Mucosa of stomach (tissue), 1 donor: ENCODE results near the gene NLRP12.
"Not testable (repeated sequence)": the region's sequence is repeated elsewhere in the genome, so short reads cannot be mapped to it uniquely, and the experiment has no call there.

Experiments
- H3K27me3 ChIP-seq: one replicate; pipeline ENCODE4 v1.7.0; 2013; ENCODE audit warnings: mild to moderate bottlenecking, low read length; ENCODE audit not compliant: control insufficient read depth, insufficient read depth
- H3K36me3 ChIP-seq: one replicate; pipeline ENCODE4 v1.7.0; 2013; ENCODE audit warnings: low read length; ENCODE audit not compliant: control insufficient read depth, insufficient read depth
- H3K4me1 ChIP-seq: one replicate; pipeline ENCODE4 v1.7.0; 2013; ENCODE audit warnings: mild to moderate bottlenecking, low read length; ENCODE audit not compliant: control insufficient read depth, insufficient read depth
- H3K4me3 ChIP-seq: one replicate; pipeline ENCODE4 v1.7.0; 2013; ENCODE audit warnings: low read length
- H3K9ac ChIP-seq: one replicate; pipeline ENCODE4 v1.7.0; 2013; ENCODE audit warnings: mild to moderate bottlenecking, low read length, moderate library complexity
- H3K9me3 ChIP-seq: one replicate; pipeline ENCODE4 v1.7.0; 2013; ENCODE audit warnings: mild to moderate bottlenecking, low read length, moderate library complexity; ENCODE audit not compliant: control insufficient read depth
- donor health status: Pancreatic carcinoma.

NLRP12 gene, protein sequence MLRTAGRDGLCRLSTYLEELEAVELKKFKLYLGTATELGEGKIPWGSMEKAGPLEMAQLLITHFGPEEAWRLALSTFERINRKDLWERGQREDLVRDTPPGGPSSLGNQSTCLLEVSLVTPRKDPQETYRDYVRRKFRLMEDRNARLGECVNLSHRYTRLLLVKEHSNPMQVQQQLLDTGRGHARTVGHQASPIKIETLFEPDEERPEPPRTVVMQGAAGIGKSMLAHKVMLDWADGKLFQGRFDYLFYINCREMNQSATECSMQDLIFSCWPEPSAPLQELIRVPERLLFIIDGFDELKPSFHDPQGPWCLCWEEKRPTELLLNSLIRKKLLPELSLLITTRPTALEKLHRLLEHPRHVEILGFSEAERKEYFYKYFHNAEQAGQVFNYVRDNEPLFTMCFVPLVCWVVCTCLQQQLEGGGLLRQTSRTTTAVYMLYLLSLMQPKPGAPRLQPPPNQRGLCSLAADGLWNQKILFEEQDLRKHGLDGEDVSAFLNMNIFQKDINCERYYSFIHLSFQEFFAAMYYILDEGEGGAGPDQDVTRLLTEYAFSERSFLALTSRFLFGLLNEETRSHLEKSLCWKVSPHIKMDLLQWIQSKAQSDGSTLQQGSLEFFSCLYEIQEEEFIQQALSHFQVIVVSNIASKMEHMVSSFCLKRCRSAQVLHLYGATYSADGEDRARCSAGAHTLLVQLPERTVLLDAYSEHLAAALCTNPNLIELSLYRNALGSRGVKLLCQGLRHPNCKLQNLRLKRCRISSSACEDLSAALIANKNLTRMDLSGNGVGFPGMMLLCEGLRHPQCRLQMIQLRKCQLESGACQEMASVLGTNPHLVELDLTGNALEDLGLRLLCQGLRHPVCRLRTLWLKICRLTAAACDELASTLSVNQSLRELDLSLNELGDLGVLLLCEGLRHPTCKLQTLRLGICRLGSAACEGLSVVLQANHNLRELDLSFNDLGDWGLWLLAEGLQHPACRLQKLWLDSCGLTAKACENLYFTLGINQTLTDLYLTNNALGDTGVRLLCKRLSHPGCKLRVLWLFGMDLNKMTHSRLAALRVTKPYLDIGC

DNA sequence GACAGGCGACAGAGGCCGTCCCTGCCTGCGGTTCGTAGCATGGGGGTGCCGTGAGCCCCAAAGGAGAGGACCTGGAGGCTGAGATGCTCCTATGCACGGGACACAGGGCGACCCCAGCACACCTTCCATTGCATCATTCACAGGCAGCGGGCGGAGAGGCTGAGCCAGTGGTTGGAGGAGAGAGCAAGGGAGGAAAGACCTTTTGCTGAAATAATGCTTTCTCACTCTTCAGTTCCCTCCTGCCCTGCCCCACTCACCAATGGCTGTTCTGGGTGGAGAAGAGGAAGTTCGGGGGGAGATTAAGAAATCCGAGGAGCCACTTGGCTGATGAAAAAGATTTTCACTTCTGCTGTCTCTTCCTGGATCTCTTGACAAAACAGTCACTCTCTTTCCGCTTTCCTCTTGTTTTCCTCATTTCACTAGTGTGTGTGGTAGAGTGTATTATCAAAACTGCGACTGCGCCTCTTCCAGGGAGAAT is at the start of gene NLRP12:
Gene NLRP12, minus strand, starts transcription at position 181 of the 478 bp plus-strand sequence. Its CDS starts 140 bp downstream, at position 41.
- H3K36me3 ChIP-seq: no peaks in the 10 kb centered on the region
- H3K9me3 ChIP-seq: no peaks in the 10 kb centered on the region
- H3K4me3 ChIP-seq: no peak within 1 kb of the TSS
- no peaks in the 10 kb centered on the region for H3K4me1 ChIP-seq
- no peaks in the 10 kb centered on the region for H3K27me3 ChIP-seq
- H3K9ac ChIP-seq: no peak within 1 kb of the TSS

DNA sequence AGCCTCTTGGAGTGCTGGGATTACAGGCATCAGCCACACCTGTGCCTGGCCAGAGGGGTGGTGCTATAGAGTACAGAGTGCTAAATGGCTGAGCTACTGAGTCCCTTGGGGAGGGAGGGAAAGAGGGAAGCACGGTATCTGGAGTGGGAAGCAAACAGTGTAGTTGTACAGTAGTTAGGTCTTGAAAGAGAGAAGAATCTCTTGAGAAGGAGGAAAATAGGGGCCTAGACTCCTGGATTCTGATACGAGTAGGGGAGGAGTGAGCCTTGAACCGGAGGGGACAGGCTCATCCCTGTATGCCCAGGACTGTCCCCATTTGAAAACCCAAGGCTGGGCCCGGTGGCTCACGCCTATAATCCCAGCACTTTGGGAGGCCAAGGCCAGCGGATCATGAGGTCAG is 48.6 kb upstream of the NLRP12 start:
- Histone ChIP-seq H3K9me3 (no peaks in the 10 kb centered on the region), H3K4me1 (peaks cover 24% of the 10 kb centered on the region), H3K36me3 (peaks cover 5% of the 10 kb centered on the region), H3K4me3 (no peak overlapping the region), H3K27me3 (no peaks in the 10 kb centered on the region), H3K9ac (no peak overlapping the region)

DNA sequence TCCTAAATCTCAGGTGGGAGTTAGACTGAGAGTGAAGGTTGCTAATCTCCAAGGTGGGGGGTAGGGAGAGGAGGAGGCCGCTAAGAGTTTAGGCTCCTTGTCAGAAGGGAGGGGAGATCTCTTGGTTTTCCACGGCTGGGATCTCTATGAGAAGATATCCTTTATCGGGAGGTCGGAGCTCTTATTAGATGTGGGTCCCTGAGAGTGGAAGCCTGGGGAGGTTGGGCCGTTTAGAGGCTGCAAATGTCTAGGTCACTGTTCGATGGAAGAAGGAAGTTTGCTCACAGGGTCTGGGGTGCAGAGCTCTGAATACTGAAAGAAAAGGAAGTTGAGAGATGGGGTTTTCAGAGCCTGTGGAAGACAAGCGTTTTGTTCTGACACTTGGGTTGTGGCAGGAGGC is 47.3 kb upstream of the NLRP12 start:
- no peaks in the 10 kb centered on the region for H3K27me3 ChIP-seq
- no peak overlapping the region for H3K9ac ChIP-seq
- no peak overlapping the region for H3K4me3 ChIP-seq
- peaks cover 34% of the 10 kb centered on the region for H3K4me1 ChIP-seq
- peaks cover 5% of the 10 kb centered on the region for H3K36me3 ChIP-seq
- no peaks in the 10 kb centered on the region for H3K9me3 ChIP-seq

DNA sequence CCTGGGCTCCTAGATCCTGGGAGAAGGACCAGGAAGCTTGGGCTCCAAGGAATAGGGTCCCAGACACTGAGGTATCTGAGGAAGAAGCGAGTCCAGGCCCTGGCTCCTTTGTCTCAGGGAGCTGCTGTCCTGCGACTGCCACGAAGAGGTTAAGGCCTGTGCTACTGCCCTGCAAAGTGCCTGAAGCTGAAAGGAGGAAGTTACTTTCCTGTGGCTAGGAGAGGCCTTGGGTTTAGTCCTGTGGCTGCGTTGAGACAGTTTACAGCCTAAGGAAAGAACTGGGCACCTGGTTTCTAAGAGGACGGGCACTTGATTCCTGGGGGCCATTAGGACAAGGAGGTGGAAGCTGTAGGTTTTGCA is 46.4 kb upstream of the NLRP12 start:
- peaks cover 44% of the 10 kb centered on the region for H3K4me1 ChIP-seq
- H3K9ac ChIP-seq: peak overlapping the region; percentile 61
- no peaks in the 10 kb centered on the region for H3K9me3 ChIP-seq
- H3K36me3 ChIP-seq: peaks cover 5% of the 10 kb centered on the region
- H3K27me3 ChIP-seq: no peaks in the 10 kb centered on the region
- H3K4me3 ChIP-seq: peak overlapping the region; percentile 22

DNA sequence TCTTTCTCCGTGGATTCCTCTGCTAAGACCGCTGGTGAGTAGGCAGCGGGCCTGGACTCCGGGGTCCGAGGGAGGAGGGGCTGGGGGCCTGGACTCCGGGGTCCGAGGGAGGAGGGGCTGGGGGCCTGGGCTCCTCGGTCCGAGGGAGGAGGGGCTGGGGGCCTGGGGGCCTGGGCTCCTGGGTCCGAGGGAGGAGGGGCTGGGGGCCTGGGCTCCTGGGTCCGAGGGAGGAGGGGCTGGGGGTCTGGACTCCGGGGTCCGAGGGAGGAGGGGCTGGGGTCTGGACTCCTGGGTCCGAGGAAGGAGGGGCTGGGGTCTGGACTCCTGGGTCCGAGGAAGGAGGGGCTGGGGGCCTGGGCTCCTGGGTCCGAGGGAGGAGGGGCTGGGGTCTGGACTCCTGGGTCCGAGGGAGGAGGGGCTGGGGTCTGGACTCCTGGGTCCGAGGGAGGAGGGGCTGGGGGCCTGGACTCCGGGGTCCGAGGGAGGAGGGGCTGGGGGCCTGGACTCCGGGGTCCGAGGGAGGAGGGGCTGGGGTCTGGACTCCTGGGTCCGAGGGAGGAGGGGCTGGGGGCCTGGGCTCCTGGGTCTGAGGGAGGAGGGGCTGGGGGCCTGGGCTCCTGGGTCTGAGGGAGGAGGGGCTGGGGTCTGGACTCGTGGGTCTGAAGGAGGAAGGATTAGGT is 45.8 kb upstream of the NLRP12 start:
- H3K4me3 ChIP-seq: peak overlapping the region; percentile 78
- H3K9ac ChIP-seq: peak overlapping the region; percentile 94
- peaks cover 48% of the 10 kb centered on the region for H3K4me1 ChIP-seq
- H3K36me3 ChIP-seq, H3K27me3 ChIP-seq, H3K9me3 ChIP-seq: not testable (repeated sequence)

DNA sequence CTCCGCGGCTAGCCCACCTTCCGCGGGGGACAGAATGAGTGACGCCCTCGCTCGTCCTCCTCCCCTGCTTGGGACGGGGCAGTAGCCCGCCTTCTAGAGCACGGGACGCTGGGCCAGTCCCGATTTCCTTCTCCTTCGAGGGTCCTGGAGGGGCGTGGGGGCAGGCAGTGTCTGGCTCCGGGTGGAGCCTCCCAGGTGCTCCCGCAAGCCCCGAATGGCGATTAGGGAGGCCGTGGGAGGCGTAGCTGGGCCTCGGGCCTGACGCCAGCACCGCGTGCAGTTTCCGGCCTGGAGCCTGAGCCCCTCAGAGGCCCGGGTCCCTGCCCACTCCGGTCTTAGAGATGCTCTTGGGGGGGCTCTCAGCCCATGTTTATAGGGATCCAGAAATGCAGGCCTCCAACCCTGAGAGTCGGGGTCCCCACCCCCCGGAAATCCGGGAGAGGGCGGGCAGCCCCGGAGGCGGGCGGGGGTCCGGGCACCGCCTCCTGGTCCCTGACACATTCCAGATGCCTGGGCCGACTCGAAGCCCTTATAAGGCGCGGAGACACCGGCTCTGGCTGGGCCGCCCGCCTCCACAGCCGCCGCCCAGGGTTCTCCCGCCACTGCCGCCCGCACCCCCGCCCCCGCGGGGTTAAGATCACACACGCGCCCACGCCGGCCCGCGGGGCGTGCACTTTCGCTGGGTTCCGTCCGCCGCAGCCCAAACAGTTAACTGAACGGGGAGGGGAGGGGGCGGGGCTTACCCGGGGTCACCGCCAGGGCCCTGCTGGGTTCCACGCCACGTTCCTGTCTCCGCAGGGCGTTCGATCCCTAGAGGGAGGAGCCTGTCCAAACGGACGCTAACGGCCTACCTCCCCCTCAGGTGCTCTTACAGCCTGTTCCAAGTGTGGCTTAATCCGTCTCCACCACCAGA is 45.0 kb upstream of the NLRP12 start:
- H3K36me3 ChIP-seq: peaks cover 2% of the 10 kb centered on the region
- peaks cover 56% of the 10 kb centered on the region for H3K4me1 ChIP-seq
- H3K9me3 ChIP-seq: no peaks in the 10 kb centered on the region
- peak overlapping the region; percentile 94 for H3K9ac ChIP-seq
- peak overlapping the region; percentile 78 for H3K4me3 ChIP-seq
- no peaks in the 10 kb centered on the region for H3K27me3 ChIP-seq

DNA sequence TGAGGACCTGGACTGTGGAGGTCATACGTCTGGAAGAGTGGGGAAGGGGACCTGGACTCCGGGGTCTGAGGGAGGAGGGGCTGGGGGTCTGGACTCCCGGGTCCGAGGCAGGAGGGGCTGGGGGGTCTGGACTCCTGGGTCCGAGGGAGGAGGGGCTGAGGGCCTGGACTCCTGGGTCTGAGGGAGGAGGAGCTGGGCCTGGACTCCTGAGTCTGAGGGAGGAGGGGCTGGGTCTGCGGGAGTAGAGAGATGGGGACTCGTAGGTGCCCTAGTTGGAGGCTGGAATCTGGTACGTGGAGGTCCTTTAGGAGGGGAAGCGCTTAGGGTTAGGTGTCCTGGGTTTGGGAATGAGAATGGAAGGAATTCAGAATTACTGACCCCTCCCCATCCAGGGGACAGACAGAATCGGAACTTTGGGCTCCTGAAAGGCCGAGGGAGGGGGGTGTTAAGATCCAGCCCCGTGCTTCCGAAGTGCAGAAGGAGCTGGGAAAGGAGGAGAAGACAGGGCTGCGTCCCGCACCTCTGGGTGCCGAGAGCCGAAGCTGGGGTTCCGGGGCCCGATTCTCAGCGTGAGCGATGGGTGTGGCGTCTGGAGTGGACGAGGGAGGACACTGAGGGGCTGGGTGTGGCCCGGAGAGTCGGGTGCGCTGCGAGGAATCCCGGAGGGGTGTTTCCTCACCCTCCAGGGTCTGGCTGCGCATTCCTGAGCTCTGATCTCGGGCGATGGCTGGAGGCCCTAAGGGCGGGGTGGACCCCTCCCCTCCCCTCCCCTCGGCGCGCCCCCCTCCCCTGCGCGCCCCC is 44.2 kb upstream of the NLRP12 start:
- H3K27me3 ChIP-seq: no peaks in the 10 kb centered on the region
- no peaks in the 10 kb centered on the region for H3K9me3 ChIP-seq
- H3K4me3 ChIP-seq: peak overlapping the region; percentile 78
- H3K36me3 ChIP-seq: no peaks in the 10 kb centered on the region
- peak overlapping the region; percentile 94 for H3K9ac ChIP-seq
- peaks cover 57% of the 10 kb centered on the region for H3K4me1 ChIP-seq

DNA sequence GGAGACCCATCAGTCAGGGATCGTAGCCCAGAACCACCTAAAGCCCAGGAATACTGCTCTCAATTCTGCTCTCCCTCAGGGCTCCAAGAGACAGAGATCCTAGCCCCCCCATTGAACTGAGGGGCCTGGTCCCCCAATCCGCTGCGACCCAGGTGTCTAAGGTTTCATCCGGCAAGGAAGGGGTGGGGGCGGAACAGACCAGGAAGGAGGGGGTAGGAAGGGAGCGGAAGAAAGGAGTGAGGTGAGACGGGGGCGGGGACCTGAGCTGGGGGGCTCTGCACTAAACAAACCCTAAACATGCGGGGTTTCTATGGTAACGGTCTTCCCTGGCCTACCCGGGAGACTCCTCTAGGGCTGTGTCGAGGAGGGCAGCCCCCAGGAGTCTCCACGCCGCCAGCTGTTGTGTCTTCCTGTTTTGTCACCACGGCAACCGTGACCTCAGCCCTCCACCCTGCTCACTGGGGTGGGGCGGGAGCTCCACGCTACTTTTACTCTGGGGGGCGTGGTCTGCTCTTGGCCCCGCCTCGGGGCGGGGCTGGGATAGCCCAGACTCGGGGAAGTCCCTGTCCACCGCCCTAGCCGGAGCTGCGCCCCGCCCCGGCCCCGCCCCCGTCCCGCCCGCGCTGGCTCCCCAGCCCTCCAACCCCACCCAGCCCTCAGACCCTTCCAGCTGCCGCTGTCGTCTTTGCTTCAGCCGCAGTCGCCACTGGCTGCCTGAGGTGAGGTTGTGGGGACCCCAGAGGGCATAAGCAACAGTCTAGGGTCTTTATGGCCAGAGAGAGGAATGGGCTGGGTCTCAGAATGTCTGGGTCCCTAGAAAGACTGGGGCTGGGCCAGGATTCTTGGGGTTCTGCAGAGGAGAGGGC is 43.3 kb upstream of the NLRP12 start, which contains the start of gene MYADM:
Gene MYADM, plus strand, starts transcription at position 659 of the 866 bp plus-strand sequence. CDS start 5,647 bp downstream, outside the sequence.
- Histone ChIP-seq H3K27me3 (no peaks in the 10 kb centered on the region), H3K4me1 (peaks cover 53% of the 10 kb centered on the region)

DNA sequence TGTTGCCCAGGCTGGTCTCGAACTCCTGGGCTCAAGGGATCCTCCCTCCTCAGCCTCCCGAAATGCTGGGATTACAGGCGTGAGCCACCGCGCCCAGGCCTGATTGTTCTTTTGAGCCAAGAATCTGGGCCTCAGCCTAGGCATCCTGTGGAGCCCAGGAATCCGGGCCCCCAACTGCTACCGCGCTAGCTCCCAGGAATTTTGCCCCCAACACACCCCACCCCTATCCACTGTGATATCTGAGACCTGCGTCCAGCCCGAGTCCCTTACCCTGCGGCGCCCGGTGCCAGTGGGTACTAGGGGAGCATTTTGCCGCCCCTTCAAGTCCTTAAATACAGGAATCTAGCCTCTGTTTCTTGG is 42.7 kb upstream of the NLRP12 start:
- Histone ChIP-seq H3K36me3 (no peaks in the 10 kb centered on the region), H3K27me3 (no peaks in the 10 kb centered on the region), H3K4me3 (peak overlapping the region; percentile 6), H3K9me3 (no peaks in the 10 kb centered on the region), H3K9ac (peak overlapping the region; percentile 63), H3K4me1 (peaks cover 53% of the 10 kb centered on the region)

More for the DNA sequence above, 43.3 kb upstream of the NLRP12 start, which contains the start of gene MYADM:
- Histone ChIP-seq H3K9me3 (no peaks in the 10 kb centered on the region), H3K4me3 (peak within 1 kb of the TSS; percentile 78), H3K36me3 (no peaks in the 10 kb centered on the region), H3K9ac (peak within 1 kb of the TSS; percentile 94)
